Activated B cell treated with CpG ODN at 0.5 μM for 24 hours (primary cell): Measurements from ENCODE around the gene C17orf107. TPM values are rescaled to one million over a fixed set of nuclear protein-coding genes. Genes with fewer than 3 reads are reported as not detected.

Source experiments
- ATAC-seq: fragments of 200-7000 bp; cut with Tn5 transposase; one replicate; pipeline ENCODE4 v1.10.0; 2021; ENCODE audit warnings: low read depth, mild to moderate bottlenecking, moderate library complexity
- CTCF ChIA-PET: fragments of 350-600 bp; sonication (Branson Sonifier 250); formaldehyde crosslinking; loops from one replicate; lab custom pipeline; 2021; ENCODE audit warnings: antibody characterized with exemption; lab: Charles Lee
- POLR2A ChIA-PET: fragments of 350-600 bp; sonication (Branson Sonifier 250); formaldehyde crosslinking; loops from one replicate; lab custom pipeline; 2021; ENCODE audit warnings: antibody characterized with exemption; lab: Charles Lee
- DNase-seq: peaks from one replicate; pipeline ENCODE4 v3.0.0; 2022
- H3K27ac Mint-ChIP-seq: one replicate; pipeline ENCODE4 v1.8.0; 2020; ENCODE audit warnings: mixed read lengths
- H3K27me3 Mint-ChIP-seq: one replicate; pipeline ENCODE4 v1.8.0; 2021; ENCODE audit warnings: mixed read lengths
- H3K36me3 Mint-ChIP-seq: one replicate; pipeline ENCODE4 v1.8.0; 2021; ENCODE audit warnings: low read depth, mixed read lengths
- H3K4me1 Mint-ChIP-seq: one replicate; pipeline ENCODE4 v1.8.0; 2021; ENCODE audit warnings: mixed read lengths
- H3K4me3 Mint-ChIP-seq: one replicate; pipeline ENCODE4 v1.8.0; 2020; ENCODE audit warnings: mild to moderate bottlenecking, mixed read lengths
- H3K9me3 Mint-ChIP-seq: one replicate; pipeline ENCODE4 v1.8.0; 2020; ENCODE audit warnings: mixed read lengths
- intact Hi-C: fragments of 100-400 bp; cut with micrococcal nuclease; formaldehyde crosslinking; loops from one replicate; pipeline ENCODE4 v1.15.1; 2024
- total RNA-seq: library from RNA; stranded (reverse); gene quantifications from 2 replicates; pipeline ENCODE4 v1.2.3, GENCODE V29; 2022
- TF ChIP-seq, protein P1 (sequence below): fragments of 200-600 bp; IDR thresholded peaks from one replicate; pipeline ENCODE4 v1.8.0; 2022; ENCODE audit warnings: antibody characterized with exemption, mild to moderate bottlenecking

C17orf107 gene
- total RNA-seq, 1 donor from 2014 or later: 1.8 TPM

DNA sequence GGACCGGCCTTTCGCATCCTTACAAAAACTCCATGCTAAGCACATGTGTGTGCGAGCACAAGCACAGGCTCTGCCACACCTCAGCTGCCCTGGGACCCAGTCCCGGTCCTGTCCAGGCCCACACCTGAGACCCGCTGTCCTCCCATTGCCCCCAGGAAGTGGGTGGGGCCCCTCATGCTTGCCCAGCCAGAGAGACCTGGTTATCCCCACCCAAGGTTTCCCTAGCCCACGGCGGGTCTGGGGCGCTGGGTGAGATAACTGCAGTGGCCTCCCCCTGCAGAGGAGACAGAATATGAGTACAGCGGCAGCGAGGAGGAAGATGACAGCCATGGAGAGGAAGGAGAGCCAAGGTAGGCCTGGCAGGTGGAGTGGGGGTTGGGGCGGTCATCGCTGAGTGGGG lies 12.5 kb upstream of the C17orf107 start:
- ATAC-seq (no peak), DNase-seq (no peak)
- Mint-ChIP-seq H3K27ac (no peak overlapping the region), H3K36me3 (peaks cover 54% of the 10 kb centered on the region), H3K9me3 (no peaks in the 10 kb centered on the region), H3K4me3 (no peak overlapping the region), H3K27me3 (no peaks in the 10 kb centered on the region), H3K4me1 (peaks cover 9% of the 10 kb centered on the region)
- TF ChIP-seq, protein P1, sequence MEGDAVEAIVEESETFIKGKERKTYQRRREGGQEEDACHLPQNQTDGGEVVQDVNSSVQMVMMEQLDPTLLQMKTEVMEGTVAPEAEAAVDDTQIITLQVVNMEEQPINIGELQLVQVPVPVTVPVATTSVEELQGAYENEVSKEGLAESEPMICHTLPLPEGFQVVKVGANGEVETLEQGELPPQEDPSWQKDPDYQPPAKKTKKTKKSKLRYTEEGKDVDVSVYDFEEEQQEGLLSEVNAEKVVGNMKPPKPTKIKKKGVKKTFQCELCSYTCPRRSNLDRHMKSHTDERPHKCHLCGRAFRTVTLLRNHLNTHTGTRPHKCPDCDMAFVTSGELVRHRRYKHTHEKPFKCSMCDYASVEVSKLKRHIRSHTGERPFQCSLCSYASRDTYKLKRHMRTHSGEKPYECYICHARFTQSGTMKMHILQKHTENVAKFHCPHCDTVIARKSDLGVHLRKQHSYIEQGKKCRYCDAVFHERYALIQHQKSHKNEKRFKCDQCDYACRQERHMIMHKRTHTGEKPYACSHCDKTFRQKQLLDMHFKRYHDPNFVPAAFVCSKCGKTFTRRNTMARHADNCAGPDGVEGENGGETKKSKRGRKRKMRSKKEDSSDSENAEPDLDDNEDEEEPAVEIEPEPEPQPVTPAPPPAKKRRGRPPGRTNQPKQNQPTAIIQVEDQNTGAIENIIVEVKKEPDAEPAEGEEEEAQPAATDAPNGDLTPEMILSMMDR: no peak
- intact Hi-C loops: no loop called here
- POLR2A ChIA-PET: interaction anchor here (0.6 kb wide), 1 partner anchor 162 kb away, joined by 4 read pairs; no protein-coding TSS in a partner anchor
- CTCF ChIA-PET: interaction anchor here (0.9 kb wide), 2 partner anchors 150 to 177 kb away, joined by 4 to 5 read pairs; partner anchors contain the start of gene ARRB2

DNA sequence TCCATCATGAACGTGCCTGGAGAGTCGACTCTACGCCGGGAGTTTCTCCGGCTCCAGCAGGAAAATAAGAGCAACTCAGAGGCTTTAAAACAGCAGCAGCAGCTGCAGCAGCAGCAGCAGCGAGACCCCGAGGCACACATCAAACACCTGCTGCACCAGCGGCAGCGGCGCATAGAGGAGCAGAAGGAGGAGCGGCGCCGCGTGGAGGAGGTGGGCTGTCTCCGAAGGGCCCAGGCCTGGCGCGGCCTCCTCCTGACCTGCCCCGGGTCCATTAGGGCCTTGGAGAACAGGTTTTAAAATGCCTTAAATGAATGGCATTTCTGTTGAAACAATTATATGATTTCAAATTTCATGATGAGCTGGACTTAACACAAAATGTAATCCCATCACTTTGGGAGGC lies 11.8 kb upstream of the C17orf107 start:
- Mint-ChIP-seq H3K9me3 (no peaks in the 10 kb centered on the region), H3K27me3 (no peaks in the 10 kb centered on the region), H3K4me3 (no peak overlapping the region), H3K27ac (no peak overlapping the region), H3K36me3 (peaks cover 58% of the 10 kb centered on the region), H3K4me1 (peaks cover 4% of the 10 kb centered on the region)
- TF ChIP-seq, protein P1: no peak
- DNase-seq (no peak), ATAC-seq (no peak)
- intact Hi-C loops: no loop called here
- POLR2A ChIA-PET: no interaction called here
- CTCF ChIA-PET: interaction anchor here (0.6 to 1.7 kb wide), 3 partner anchors 177 to 321 kb away, joined by 3 to 6 read pairs (median 5); partner anchors contain the start of gene ARRB2

DNA sequence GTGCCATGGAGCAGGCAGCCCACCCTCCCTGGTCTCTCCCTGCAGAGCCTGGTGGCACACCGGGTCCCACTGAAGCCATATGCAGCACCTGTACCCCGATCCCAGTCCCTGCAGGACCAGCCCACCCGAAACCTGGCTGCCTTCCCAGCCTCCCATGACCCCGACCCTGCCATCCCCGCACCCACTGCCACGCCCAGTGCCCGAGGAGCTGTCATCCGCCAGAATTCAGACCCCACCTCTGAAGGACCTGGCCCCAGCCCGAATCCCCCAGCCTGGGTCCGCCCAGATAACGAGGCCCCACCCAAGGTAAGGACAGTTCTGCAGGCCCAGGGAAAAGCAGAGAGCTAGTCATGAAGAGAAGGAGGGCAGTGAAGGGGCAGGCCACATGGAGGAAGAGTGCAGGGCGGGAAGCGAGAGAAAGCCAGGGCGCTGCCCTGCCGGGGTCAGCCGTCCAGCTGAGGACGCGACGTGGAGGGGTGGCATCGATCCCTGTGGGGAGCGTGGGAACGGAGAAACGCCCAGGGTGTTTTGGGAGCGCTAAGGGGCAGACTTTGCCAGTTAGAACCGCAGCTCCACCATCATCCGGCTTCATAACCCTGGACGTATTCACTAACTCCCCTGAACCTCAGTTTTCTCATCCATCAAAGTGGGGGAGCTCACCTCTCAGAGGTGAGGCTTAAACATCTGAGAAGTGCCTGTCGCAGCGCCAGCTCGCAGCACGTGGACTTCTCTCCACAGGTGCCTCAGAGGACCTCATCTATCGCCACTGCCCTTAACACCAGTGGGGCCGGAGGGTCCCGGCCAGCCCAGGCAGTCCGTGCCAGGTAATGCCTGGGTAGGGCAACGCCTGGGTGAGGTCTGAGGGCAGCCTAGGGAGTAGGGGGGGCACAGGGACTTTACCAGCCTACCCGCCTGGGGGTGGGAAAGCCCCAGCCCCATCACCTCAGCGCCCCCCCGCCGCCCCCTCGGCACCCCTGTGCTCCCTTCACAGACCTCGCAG lies 7.6 kb upstream of the C17orf107 start:
- Mint-ChIP-seq H3K36me3 (peaks cover 58% of the 10 kb centered on the region), H3K27me3 (no peaks in the 10 kb centered on the region), H3K4me1 (peaks cover 4% of the 10 kb centered on the region), H3K27ac (no peak overlapping the region), H3K4me3 (no peak overlapping the region), H3K9me3 (no peaks in the 10 kb centered on the region)
- ChIA-PET CTCF (interaction anchor here (0.7 kb wide), 1 partner anchor 7 kb away, joined by 3 read pairs; the partner anchor contains the start of gene C17orf107), POLR2A (interaction anchor here (0.7 kb wide), 1 partner anchor 522 kb away, joined by 3 read pairs; no protein-coding TSS in a partner anchor)
- DNase-seq (no peak), ATAC-seq (no peak)
- TF ChIP-seq, protein P1: no peak
- intact Hi-C loops: no loop called here

DNA sequence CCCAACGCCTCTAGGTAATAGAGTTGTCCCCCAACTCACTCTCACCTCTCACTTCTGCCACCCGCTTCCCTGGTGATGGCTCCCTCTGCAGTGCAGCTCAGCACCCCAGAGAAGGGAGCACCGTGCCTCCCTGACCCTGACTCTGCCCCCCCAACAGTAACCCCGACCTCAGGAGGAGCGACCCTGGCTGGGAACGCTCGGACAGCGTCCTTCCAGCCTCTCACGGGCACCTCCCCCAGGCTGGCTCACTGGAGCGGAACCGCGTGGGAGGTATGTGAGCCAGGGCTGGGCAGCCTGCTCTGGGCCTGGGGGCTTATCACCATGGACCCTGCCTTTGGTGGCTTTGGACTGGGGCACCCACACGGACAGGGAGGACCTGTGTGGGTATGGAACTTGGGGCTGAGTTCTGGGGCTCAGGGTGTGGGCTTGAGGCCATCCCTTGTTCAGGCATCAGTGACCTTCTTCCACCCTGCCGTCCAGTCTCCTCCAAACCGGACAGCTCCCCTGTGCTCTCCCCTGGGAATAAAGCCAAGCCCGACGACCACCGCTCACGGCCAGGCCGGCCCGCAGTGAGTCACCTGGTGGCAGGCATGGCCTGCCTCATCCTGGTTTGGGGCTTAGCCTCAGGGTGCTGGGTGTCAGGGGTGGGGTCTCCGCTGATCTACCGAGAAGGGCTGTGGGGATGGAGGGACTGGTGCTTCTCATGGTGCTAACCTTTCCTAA lies 6.7 kb upstream of the C17orf107 start:
- POLR2A ChIA-PET: no interaction called here
- no peak for DNase-seq
- no peaks in the 10 kb centered on the region for H3K9me3 Mint-ChIP-seq
- H3K36me3 Mint-ChIP-seq: peaks cover 55% of the 10 kb centered on the region
- ATAC-seq: no peak
- no peak overlapping the region for H3K4me3 Mint-ChIP-seq
- CTCF ChIA-PET: interaction anchor here (0.6 kb wide), 1 partner anchor 468 kb away, joined by 4 read pairs; no protein-coding TSS in a partner anchor
- intact Hi-C loops: no loop called here
- peaks cover 4% of the 10 kb centered on the region for H3K4me1 Mint-ChIP-seq
- no peak overlapping the region for H3K27ac Mint-ChIP-seq
- H3K27me3 Mint-ChIP-seq: no peaks in the 10 kb centered on the region
- TF ChIP-seq, protein P1: no peak
